Ramos (cell line): ENCODE measurements around the gene FAM107B.
"Not testable (repeated sequence)": the region's sequence is repeated elsewhere in the genome, so short reads cannot be mapped to it uniquely, and the experiment has no call there.

Experiments
- in situ Hi-C: fragments of 300-500 bp; cut with MboI; formaldehyde crosslinking; loops from one replicate; pipeline ENCODE4 v1.14.3; 2022; ENCODE audit warnings: low sequenced_read_pairs; ENCODE audit not compliant: unreplicated experiment

Gene FAM107B

DNA sequence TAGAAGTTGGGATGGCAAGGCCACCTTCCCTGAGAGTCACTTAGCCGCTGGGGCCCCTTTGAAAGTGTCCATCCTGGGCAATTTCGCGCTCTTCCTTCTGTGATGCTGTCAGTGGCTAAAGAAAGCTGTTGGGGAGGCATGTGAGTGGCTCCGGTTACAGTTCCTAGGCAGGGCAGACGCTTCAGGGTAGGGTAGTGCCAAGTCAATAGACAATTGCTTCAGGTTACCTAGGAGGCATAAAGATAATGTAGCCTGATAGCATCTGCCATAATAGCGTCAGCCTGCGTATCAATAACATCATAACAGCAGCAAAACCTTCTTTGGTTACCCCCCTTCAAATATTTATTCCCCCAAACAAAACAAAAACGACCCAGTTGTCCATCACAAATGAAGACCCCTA, at the start of gene FAM107B:
FAM107B (minus strand) TSS at position 101 of the 400 bp plus-strand sequence. CDS start 234 bp downstream, outside the sequence.
- in situ Hi-C loops = no loop called here

DNA sequence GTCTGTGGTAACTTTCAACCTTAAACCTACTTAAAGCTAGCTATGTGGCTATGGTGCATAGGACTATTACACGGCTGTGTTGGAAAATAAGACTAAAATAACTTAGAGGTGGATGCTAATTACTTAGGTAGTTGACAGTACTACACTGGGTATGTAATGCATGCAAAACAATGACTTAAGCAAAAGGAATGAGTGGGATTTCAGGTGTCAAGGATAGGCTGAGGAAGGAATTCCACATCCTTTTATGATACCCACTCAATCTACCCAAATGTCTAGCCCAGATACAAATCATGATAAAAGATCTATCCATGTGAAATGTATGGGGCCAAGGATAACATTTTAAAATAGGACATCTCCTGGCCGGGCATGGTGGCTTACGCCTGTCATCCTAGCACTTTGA, 49.3 kb upstream of the FAM107B start:
- in situ Hi-C loops = loop anchor here (5.0 kb wide), 1 partner anchor 322 kb away; no protein-coding TSS in a partner anchor

DNA sequence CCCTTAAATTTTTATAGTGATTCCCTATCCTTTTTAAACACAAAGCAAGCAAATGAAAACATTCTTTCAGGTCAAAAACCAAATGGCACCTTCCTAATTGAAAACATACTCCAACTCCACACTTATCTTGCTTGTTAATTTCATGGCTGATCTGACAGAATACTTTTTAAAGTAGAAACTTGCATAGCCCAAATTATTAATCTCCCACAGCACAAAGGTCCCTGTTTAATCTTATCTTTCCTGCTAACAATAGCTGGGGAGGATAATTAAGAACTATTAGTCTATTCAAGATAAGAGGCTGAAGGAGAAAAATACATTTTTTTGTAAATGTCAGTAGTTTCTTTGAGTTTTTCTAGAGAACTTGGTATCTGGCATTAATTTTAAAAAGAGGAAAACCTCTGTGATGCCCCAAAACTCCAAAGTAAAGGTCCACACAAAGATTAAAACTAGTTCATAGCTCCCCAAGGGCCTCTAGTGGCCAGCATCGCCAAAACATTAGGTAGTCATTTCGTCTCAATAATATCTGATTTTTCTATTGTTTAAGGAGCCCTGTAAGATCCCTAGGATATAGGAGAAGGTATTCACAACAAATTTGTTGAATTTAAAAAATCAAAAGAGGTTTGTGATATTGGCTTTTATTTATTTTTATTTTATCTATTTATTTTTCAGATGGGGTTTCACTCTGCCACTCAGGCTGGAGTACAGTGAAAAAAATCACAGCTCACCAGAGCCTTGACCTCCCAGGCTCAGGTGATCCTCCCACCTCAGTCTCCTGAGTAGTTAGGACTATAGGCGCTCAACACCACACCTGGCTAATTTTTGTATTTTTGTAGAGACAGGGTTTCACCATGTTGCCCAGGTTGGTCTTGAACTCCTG, 48.4 kb upstream of the FAM107B start:
- in situ Hi-C loops = loop anchor here (5.0 kb wide), 1 partner anchor 321 kb away; no protein-coding TSS in a partner anchor

DNA sequence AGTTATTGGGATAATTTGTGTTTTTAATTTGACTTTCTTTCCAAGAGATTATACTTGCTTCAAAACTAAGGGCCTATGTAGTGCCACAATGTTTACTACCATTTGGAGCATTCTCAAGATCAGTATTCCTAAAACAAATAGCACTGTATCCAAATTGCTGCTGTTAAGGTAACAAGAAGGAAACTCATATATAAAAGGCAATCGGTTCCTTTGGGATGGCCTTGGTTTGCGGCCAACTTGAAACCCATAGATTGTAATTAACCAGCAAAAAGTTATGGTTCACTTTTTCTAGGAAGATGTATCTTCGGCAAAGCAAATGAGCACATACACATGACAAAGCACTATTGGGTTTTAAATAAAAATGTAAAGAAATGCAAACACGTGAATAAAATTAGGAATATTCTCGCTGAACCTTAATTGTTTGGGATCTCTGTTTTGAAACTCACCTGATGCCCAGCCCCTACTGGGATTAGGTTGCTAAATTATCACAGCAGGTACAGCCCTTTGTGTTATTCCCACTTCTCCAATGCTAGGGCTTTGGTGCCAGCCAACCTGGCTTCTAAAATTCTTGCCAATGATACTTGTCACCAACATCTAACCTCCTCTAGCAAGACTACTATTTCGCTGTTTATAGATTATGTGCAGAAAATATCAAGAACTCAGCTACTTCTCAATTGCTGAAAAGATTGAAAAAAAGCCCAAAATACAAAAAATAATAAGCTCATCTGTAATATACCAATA, 47.1 kb upstream of the FAM107B start:
- in situ Hi-C loops = loop anchor here (5.0 kb wide), 1 partner anchor 320 kb away; no protein-coding TSS in a partner anchor

DNA sequence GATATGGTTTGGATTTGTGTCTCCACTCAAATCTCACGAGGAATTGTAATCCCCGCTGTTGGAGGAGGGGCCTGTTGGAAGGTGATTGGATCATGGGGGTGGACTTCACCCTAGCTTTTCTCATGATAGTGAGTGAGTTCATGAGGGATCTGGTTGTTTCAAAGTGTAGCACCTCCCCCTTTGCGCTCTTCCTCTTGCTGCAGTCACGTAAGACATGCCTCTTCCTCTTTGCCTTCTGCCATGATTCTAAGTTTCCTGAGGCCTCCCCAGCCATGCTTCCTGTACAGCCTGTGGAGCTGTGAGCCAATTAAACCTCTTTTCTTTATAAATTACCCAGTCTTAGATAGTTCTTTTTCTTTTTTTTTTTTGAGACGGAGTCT, 46.1 kb upstream of the FAM107B start:
- in situ Hi-C loops = loop anchor here (5.0 kb wide), 1 partner anchor 318 kb away; no protein-coding TSS in a partner anchor

DNA sequence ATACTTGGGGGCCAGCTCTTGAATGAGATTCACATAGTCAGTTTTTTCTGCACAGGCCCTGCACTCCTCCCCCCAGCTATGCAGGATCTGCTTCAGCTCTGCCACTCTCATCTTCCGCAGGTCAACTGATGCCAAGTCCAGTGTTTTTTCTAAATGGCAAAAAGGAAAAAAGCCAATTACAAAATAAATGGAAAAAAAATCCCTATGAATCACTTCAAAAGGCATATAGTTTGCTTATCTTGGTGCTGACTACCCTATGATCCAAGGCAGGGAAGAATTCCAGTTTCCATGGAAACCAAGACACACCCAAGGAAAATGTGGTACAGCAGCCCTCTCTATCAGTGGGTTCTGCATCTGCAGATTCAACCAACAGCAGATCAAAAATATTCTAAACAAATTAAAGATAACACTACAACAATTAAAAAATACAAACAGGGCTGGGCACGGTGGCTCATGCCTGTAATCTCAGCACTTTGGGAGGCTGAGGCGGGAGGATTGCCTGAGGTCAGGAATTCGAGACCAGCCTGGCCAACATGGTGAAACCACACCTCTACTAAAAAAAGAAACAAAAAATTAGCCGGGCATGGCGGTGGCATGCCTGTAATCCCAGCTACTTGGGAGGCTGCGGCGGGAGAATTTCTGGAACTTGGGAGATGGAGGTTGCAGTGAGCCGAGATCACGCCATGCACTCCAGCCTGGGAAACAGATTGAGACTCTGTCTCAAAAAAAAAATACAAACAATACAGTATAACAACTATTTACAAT, 45.5 kb upstream of the FAM107B start:
- in situ Hi-C loops = loop anchor here (5.0 kb wide), 1 partner anchor 318 kb away; no protein-coding TSS in a partner anchor

DNA sequence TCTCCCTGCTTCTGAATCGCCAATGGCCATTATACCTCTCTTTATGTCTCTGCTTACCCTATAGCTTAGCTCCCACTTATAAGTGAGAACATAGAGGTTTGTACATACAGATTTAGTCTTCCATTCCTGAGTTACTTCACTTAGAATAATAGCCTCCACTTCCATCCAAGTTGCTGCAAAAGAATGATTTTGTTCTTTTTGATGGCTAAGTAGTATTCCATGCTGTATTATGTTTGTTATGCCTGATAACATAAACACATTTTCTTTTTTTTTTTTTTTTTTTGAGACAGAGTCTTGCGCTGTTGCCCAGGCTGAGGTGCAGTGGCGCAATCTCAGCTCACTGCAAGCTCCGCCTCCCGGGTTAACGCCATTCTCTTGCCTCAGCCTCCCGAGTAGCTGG, 42.0 kb upstream of the FAM107B start:
- in situ Hi-C loops = not testable (repeated sequence)

DNA sequence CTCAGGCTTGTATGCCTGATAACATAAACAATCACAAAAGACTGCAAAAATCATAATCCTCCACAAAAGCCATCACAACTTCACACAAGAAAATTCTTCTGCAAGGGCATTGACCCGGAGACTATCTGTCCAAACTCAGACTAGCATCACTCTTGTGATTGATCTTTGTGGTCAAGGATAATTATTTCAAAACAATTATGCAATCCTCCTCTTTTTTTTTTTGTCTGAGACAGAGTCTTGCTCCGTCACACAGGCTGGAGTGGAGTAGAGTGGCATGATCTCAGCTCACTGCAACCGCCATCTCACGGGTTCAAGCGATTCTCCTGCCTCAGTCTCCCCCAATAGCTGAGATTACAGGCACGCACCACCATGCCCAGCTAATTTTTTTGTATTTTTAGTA, 41.0 kb upstream of the FAM107B start:
- in situ Hi-C loops = no loop called here

DNA sequence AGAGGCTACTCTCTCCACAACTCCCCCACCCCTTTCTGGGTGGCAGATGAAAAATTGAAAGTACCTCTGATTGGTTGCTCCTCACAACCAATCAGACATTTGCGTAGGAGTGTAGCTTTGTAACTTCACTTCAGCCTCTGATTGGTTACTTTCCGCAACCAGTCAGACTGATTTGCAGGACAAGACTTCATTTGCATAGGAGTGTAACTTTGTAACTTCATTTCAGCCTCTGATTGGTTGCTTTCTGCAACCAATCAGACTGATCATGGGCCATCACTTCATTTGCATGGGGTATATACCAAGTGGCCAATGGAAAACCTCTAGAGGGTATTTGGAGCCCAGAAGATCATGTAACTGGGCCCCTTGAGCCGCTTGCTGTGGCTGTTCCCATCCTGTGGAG, 37.6 kb upstream of the FAM107B start:
- in situ Hi-C loops = no loop called here

DNA sequence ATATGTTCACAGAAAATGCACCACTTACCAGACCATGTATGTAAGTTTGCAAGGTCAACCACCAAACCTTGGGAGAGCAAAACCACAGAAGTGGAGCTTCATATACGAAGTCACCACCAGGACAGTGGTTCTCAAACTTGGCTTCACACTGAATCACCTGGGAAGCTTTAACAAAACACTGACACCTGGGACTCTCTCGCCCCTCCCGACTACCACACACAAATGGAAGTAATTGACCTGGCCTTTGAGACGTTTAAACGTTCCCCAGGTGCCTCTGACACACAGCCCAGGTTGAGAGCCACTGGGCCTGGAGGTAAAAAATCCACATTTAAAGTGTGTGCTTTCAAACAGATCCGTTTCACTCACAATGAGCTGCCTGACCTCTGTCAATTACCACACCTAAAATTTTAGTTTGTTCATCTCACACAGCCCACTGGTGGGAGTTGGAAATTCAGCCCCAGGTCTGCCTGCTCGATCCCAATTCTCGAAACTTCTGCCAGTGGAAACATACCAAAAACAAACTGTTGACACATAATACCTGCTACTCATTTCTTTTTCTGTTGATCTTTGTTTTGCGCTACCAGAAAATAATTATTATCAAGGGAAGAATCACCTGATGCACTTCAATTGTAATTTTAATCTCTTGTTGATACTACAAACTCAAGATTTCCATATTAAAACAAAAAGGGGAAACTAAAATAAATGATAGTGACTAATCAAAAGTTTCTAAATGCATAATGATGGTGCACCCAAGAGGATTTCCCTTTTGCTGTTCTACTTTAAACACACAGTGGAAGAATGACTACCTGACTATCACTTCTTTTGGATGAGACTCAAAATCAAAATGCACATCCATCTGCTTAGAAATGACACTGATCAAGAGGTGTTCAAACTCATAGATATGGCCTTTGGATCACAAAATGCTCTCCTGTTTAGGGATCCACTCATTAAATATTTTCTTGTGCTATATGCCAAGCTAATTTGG, 36.6 kb upstream of the FAM107B start:
- in situ Hi-C loops = no loop called here

DNA sequence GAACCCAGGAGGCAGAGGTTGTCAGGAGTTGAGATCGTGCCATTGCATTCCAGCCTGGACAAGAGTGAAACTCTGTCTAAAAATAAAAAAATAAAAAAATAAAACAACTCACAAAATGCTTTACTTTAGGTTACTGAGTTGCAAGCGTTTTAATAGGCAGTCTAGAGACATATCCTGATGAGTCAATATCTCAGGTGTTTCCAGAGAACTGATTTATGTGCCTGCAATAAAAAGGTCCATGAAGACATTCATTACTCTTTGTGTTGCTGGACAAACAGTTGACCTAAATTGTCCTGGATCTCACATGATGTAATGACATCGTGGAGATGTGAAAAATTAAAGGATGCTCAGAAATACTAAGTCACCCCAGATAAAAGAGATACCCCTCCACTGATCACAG, 31.6 kb upstream of the FAM107B start:
- in situ Hi-C loops = no loop called here

DNA sequence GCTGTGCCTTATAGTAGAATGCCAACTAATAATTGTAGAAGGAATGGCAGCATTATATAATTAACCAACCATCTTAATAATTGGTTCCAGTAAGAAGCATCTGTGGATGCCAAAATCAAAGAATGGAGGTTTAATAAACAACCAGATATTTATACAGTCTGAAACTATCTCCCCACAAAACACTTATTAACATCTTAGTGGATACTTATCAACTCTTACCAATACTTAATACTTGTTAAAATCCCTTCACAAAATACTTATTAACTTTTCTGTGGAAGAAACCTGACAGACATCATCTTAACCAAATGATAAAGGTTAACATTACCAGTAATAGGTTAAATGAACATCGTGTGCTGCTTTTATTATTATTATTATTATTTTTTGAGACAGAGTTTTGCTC, 29.1 kb upstream of the FAM107B start:
- in situ Hi-C loops = no loop called here

DNA sequence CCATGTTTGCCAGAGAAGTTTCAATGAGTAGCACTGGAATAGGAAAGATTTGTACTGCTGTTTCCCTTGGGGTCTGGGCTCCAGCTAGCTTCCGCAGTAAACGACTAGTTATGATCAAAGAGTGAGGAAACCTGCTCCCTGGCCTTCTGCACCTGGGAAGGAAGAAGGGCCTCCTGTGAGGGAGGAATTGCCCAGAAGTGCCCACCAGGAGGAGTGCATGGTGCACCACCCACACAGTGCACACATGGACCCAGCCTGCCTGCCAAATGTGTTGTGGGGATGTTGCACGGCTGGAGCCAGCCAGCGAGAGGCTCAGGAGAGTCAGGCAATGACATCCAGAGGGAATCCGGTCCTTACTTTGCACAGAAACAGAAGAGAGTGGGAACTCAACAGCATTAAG, 27.0 kb upstream of the FAM107B start:
- in situ Hi-C loops = no loop called here

DNA sequence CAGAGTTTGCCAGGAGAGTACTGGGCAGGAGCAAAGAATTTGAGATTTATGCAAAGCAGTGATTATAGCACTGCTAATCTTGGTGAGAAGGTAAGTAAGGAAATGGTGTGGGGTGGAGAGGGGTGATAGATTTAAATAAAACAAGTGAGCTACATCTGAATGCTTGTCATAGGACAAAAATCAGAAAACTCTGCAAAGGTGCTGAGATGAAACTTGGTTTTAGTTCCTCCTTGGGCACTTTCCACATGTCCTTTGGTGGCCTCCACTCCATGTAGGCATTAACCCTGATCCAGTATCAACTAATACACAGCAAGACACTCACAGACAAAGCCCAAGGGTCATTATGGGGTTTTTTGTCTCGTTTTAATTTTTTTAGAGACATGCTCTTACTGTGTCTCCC, 25.7 kb upstream of the FAM107B start:
- in situ Hi-C loops = no loop called here

DNA sequence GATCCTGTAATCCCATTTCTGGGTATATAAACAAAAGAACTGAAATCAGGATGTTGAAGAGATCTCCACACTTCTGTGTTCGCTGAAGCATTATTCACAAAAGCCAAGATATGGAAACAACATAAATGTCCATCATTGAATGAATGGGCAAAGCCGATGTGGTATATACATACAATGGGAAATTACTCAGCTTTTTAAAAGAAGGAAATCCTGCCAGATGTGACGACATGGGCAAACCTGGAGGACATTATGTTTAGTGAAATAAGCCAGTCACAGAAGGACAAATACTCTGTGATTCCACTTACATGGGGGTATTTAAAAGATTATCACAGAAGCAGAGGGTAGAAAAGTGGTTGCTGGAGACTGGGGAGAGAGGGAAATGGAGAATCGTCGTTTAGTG, 23.9 kb upstream of the FAM107B start:
- in situ Hi-C loops = no loop called here

DNA sequence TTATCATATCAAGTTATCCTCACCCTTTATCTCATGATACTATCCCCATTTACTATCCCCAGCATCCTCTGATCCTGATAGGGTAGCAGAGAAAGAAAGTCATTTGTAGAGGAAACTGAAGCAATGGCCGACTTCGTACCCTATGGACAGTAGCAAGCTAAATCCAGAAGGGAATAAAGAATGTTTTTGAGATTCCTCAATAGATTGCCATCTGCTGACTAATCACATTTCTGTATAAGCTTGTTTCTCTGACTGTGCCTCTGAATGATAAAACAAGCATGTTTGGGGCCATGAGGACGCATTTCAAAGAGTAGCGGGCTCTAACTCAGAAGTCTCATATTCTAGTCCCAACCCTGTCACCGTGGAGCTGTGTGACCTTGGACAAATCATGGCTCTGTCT, 13.2 kb upstream of the FAM107B start:
- in situ Hi-C loops = no loop called here

DNA sequence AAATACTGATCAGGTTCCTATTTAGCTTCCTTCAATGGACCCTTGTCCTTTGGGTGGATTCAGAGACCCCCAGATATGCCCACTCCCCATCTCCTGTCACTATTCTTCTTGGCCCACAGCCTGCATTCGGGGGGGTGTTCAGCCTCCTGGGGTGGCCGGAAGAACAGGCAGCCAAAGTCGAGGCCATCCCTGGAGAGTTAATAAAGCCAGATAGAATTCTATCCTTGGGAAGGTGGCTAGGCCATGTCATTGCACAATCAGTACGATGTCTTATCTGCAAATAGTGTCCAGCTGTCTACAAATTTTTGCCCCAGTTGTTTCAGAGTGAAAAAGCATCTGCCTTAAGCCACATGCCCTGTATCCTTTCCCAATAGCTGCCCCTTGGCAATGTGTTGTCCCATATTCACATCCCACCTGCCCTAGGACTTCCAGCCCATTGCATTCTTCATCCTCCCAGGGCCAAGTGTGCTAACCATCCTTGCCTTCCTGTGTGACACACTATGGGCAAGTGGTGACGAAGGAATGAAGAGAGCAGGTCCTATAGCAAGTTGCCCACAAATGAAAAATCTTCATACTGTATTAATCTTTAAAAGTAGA, 9.9 kb upstream of the FAM107B start:
- in situ Hi-C loops = no loop called here

DNA sequence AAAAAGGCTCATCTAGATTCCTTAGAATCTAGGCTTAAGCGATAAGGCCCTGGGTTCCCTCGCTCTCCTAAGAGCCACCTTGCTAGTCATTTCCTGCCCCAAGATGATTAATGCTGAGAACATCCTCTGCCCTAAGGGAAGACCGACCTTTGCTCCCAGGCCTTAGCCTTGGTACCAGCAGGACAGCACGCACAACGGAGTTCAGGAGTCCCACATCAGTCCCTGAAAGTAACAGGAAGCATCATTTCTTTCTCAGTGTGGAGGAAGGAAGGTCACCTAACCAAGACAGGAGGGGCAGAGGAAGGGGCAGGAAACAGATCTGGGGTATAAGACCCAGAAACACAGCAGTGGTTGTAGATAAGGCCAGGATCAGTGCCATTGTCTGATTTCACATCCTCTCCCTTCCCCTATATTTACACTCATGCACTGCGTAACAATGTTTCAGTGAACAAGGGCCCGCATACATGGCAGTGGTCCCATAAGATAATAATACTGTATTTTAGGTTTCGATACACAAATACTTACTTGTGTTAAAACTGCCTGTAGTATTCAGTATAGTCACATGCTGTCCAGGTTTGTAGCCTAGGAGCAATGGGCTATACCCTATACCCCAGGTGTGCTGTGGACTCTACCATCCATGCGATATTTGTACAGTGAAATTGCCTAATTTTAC, 8.1 kb upstream of the FAM107B start:
- in situ Hi-C loops = no loop called here
